NT2/D1 (cell line): ENCODE measurements around the gene CETN3.
A peak's percentile ranks its signal among the peaks of the same experiment; 100 is the strongest.

ENCODE experiments used
- DNase-seq: peaks from one replicate; pipeline ENCODE4 v3.0.0-alpha.2; 2011; ENCODE audit warnings: low read depth, low spot score
- H3K27me3 ChIP-seq: 2 replicates; pipeline ENCODE4 v1.6.0; 2011; ENCODE audit warnings: mild to moderate bottlenecking; ENCODE audit not compliant: insufficient read length, insufficient read depth
- H3K36me3 ChIP-seq: 2 replicates; pipeline ENCODE4 v1.6.1; 2011; ENCODE audit warnings: mild to moderate bottlenecking, low read length, mixed read lengths; ENCODE audit not compliant: insufficient read depth, insufficient read length
- H3K4me1 ChIP-seq: 2 replicates; pipeline ENCODE4 v1.5.1; 2011; ENCODE audit not compliant: insufficient read depth, insufficient read length
- H3K4me3 ChIP-seq: 2 replicates; pipeline ENCODE4 v1.5.1; 2011; ENCODE audit warnings: low read depth; ENCODE audit not compliant: insufficient read length
- H3K9ac ChIP-seq: 2 replicates; pipeline ENCODE4 v1.6.0; 2011; ENCODE audit warnings: low read depth; ENCODE audit not compliant: insufficient read length
- H3K9me3 ChIP-seq: 2 replicates; pipeline ENCODE4 v1.5.1; 2011; ENCODE audit warnings: mild to moderate bottlenecking, low read length; ENCODE audit not compliant: insufficient read depth
- SUZ12 ChIP-seq: IDR thresholded peaks from 2 replicates; pipeline ENCODE4 v1.6.1; 2011; ENCODE audit not compliant: insufficient read length, insufficient read depth; ENCODE audit errors: extremely low read depth
- YY1 ChIP-seq: IDR thresholded peaks from 2 replicates; pipeline ENCODE4 v1.6.1; 2011; ENCODE audit not compliant: insufficient read length, insufficient read depth
- ZNF274 ChIP-seq: IDR thresholded peaks from 2 replicates; pipeline ENCODE4 v1.6.1; 2011; ENCODE audit warnings: mild to moderate bottlenecking, low read depth, low read length

Gene CETN3

GRCh38 chr5:90421136-90421535, 11.6 kb upstream of the CETN3 start:
- no peak for DNase-seq
- no peaks in the 10 kb centered on the region for H3K4me1 ChIP-seq
- no peak overlapping the region for H3K9ac ChIP-seq
- TF ChIP-seq YY1 (no peak), ZNF274 (no peak), SUZ12 (no peak)
- no peak overlapping the region for H3K4me3 ChIP-seq
- no peaks in the 10 kb centered on the region for H3K27me3 ChIP-seq
- H3K36me3 ChIP-seq = no peaks in the 10 kb centered on the region
- H3K9me3 ChIP-seq = no peaks in the 10 kb centered on the region

GRCh38 chr5:90418214-90418613, 8.7 kb upstream of the CETN3 start:
- Histone ChIP-seq H3K9me3 (no peaks in the 10 kb centered on the region; the same call in 1 of the 2 replicates), H3K4me1 (no peaks in the 10 kb centered on the region), H3K36me3 (peaks cover 3% of the 10 kb centered on the region), H3K4me3 (no peak overlapping the region), H3K9ac (no peak overlapping the region), H3K27me3 (no peaks in the 10 kb centered on the region)
- TF ChIP-seq YY1 (no peak), SUZ12 (no peak), ZNF274 (no peak)
- no peak for DNase-seq

GRCh38 chr5:90410178-90410762, 714 bp upstream of the CETN3 start:
- Histone ChIP-seq H3K9ac (peak overlapping the region; percentile 94), H3K4me3 (peak overlapping the region; percentile 84), H3K27me3 (no peaks in the 10 kb centered on the region), H3K9me3 (no peaks in the 10 kb centered on the region; the same call in 1 of the 2 replicates), H3K4me1 (no peaks in the 10 kb centered on the region), H3K36me3 (peaks cover 14% of the 10 kb centered on the region)
- no peak for DNase-seq
- TF ChIP-seq ZNF274 (no peak), SUZ12 (no peak), YY1 (no peak)

- peak overlapping the region; percentile 96 for H3K9ac ChIP-seq
Observed at GRCh38 chr5:90408571-90409317, 812 bp downstream of the CETN3 start.

DNA sequence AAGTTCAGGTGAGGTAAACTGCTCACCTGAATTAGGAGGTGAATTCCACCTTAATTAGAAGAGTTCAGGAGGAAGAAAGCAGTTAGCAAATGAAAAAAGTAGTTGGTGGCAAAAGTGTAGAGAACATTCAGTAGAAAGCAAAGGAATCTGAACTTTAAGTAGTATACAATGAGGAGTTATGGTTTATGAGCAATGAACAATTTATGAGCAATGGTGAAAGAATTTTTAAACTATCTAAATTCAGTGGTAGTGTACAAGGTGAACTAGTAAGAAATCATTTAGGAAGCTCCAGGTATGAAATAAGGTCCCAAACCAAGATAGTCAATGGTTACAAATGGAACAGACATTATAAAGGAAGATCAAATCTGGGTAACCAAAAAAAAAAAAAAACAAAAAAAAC, 3.1 kb downstream of the CETN3 start:
- H3K4me1 ChIP-seq = no peaks in the 10 kb centered on the region
- H3K9me3 ChIP-seq = no peaks in the 10 kb centered on the region
- no peak for DNase-seq
- H3K36me3 ChIP-seq = peaks cover 28% of the 10 kb centered on the region
- no peak overlapping the region for H3K4me3 ChIP-seq
- no peak for TF ChIP-seq YY1
- TF ChIP-seq ZNF274 = no peak
- TF ChIP-seq SUZ12 = no peak
- H3K27me3 ChIP-seq = no peaks in the 10 kb centered on the region
- no peak overlapping the region for H3K9ac ChIP-seq

More at GRCh38 chr5:90408571-90409317, 812 bp downstream of the CETN3 start:
- H3K9me3 ChIP-seq = no peaks in the 10 kb centered on the region; the same call in 1 of the 2 replicates
- DNase-seq = no peak
- no peaks in the 10 kb centered on the region for H3K4me1 ChIP-seq
- H3K4me3 ChIP-seq = peak overlapping the region; percentile 88
- peaks cover 25% of the 10 kb centered on the region for H3K36me3 ChIP-seq
- H3K27me3 ChIP-seq = no peaks in the 10 kb centered on the region
- TF ChIP-seq ZNF274 = no peak
- TF ChIP-seq YY1 = no peak
- no peak for TF ChIP-seq SUZ12

DNA sequence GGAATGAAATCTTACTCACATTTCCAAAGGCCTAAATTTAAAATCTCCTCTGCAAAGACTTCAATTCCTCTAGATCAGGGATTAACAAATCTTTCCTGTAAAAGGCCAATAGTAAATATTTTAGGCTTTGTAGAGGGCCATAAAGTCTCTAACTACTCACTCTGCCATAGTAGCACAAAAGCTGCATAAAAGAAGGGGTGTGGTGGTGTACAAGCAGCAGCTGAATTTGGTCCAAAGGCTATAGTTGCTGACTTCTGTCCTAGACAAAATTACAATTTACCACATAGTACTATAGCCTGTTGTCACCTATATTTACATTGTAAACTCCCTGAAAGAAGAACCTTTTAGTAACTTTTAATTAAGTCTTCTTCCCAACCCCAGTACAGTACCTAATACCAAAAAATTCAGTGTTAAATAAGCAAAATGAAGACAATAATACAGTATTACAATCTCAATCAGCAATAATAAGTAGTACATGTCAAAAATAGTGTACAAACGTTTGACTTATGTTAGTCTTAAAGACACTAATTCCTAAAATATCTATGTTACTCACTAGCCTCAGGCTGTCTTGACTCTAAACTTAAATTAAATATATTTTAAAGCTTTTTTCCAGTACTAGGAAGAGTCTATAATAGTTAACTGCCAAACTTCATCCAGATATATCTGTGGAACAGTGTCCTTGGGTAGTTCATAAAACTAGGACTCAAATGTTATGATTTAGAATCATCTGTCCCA, 6.9 kb downstream of the CETN3 start:
- Histone ChIP-seq H3K4me1 (no peaks in the 10 kb centered on the region), H3K27me3 (no peaks in the 10 kb centered on the region), H3K9me3 (no peaks in the 10 kb centered on the region), H3K4me3 (no peak overlapping the region), H3K9ac (no peak overlapping the region), H3K36me3 (peaks cover 36% of the 10 kb centered on the region)
- TF ChIP-seq ZNF274 (no peak), YY1 (no peak), SUZ12 (no peak)
- DNase-seq = no peak

GRCh38 chr5:90399251-90399650, 10.3 kb downstream of the CETN3 start:
- no peak for DNase-seq
- Histone ChIP-seq H3K27me3 (no peaks in the 10 kb centered on the region), H3K9me3 (no peaks in the 10 kb centered on the region), H3K36me3 (peaks cover 15% of the 10 kb centered on the region), H3K4me1 (no peaks in the 10 kb centered on the region), H3K9ac (no peak overlapping the region), H3K4me3 (no peak overlapping the region)
- no peak for TF ChIP-seq SUZ12
